ENCODE results near the gene NAGPA.

DNA sequence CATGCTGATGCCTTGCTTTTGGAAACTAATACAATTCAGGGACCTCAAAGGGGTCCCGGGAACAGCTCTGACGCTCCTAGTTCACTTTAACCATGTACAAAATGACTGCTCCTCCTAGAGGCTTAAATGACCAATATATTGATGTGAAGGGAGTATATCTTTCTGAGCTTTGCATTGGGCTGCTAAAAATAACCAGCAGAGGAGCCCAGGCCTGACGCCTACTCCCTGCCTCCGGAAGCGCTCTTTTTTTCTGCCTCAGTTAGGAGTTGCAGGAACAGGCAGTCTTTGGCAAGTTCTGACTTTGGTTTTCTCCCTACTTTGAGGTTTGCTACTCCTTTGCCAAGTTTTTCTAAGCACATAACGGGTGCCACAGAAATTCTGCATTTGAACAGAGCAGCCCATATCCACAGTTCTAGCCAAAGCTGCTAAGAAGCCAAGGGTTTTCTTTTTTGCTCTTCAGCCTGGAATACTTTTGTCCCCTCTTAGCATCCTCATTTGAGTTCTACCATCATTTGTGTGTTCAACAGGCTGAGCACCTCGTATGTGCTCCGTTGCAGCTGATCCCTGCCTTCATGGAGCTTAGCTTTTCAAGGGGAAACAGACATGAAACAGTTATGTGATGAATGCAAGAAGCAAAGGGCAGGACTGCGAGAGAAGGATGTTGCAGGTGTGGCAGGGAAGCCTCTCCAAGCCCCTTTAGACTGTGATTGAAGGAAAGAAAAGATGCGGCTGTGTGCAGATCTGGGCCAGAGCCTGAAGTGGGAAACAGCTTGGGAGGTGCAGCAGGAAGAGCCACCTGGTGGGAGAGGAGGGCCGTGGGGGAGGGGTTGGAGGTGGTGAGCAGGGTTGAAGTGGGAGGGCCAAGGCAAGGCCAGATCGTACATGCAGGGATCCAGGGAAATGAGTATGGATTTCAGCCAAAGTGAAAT lies 2.8 kb upstream of the NAGPA start:
- TF ChIP-seq POLR2AphosphoS5 (IDR thresholded peaks at IDR 0.05) (no peak), MXI1 (conservative IDR thresholded peaks at IDR 0.05; ENCODE audit: poor library complexity, severe bottlenecking) (no peak), EZH2 (IDR thresholded peaks at IDR 0.05; ENCODE audit: borderline replicate concordance, insufficient read depth, low read length, poor library complexity, severe bottlenecking) (no peak), SMC3 (conservative IDR thresholded peaks at IDR 0.05; ENCODE audit: poor library complexity) (no peak)
- TF ChIP-seq, protein P1, sequence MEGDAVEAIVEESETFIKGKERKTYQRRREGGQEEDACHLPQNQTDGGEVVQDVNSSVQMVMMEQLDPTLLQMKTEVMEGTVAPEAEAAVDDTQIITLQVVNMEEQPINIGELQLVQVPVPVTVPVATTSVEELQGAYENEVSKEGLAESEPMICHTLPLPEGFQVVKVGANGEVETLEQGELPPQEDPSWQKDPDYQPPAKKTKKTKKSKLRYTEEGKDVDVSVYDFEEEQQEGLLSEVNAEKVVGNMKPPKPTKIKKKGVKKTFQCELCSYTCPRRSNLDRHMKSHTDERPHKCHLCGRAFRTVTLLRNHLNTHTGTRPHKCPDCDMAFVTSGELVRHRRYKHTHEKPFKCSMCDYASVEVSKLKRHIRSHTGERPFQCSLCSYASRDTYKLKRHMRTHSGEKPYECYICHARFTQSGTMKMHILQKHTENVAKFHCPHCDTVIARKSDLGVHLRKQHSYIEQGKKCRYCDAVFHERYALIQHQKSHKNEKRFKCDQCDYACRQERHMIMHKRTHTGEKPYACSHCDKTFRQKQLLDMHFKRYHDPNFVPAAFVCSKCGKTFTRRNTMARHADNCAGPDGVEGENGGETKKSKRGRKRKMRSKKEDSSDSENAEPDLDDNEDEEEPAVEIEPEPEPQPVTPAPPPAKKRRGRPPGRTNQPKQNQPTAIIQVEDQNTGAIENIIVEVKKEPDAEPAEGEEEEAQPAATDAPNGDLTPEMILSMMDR (IDR thresholded peaks at IDR 0.05; ENCODE audit: poor library complexity, severe bottlenecking): no peak
